ENCODE results near the gene HOXA6. TPM values are rescaled to one million over a fixed set of nuclear protein-coding genes. Genes with fewer than 3 reads are reported as not detected.
A peak's percentile ranks its signal among the peaks of the same experiment; 100 is the strongest.

HOXA6 gene
- total and polyA plus RNA-seq, 2 of the 4 experiments (the other 2 are of a cell fraction) = 1.4 to 1.8 TPM

DNA sequence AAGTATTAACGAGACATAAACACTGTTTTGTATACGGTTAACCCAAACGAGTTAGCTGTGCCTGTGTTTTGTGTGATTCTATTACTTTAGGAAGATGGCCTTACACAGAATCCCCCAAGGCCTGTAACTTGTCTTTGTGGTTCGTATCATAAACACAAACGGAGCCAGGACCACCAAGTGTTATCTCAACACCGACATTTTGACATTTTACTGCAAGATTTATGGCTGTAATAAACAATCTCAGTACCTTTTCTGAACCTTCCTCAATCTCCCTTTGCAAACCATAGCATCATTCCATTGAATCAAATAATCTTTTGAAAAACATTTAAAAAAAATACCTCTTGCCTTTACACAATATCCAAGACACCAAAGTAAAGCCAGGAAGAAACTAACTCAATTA is 14.6 kb downstream of the HOXA6 start:
- no peaks in the 10 kb centered on the region for H3K9me3 ChIP-seq (ENCODE audit: control insufficient read depth, insufficient read depth, low read length)
- H4K5ac ChIP-seq (ENCODE audit: low read depth, low read length) = no peak overlapping the region
- in situ Hi-C loops (cut with MboI; ENCODE audit: low sequenced_read_pairs) = no loop called here
- dilution Hi-C loops (cut with HindIII; ENCODE audit: low sequenced_read_pairs, unreplicated experiment) = no loop called here
- no peak overlapping the region for H3K56ac ChIP-seq (ENCODE audit: extremely low read depth, insufficient read depth, low read length)
- H3K9ac ChIP-seq (ENCODE audit: low read depth, low read length) = no peak overlapping the region
- H3K79me1 ChIP-seq (ENCODE audit: low read depth in 1 of 2, low read length in 2 of 2) = peaks cover 24 to 45% of the 10 kb centered on the region in 2 experiments
- peak overlapping the region; percentile 70; the same call in 1 of the 2 replicates for H3K4ac ChIP-seq (ENCODE audit: low read depth, low read length)
- no peak overlapping the region; the same call in 1 of the 2 replicates for H4K91ac ChIP-seq (ENCODE audit: insufficient read depth, low read depth, low read length)
- H3K4me2 ChIP-seq (ENCODE audit: low read depth, low read length) = no peak overlapping the region; the same call in 1 of the 2 replicates
- 0 out of 3 replicates have a peak overlapping the region, but pooled peaks have one; percentile 31 for H2BK15ac ChIP-seq (ENCODE audit: low read depth, low read length)
- no peak overlapping the region for H2AK5ac ChIP-seq (ENCODE audit: low read depth, low read length)
- H3K9me1 ChIP-seq (ENCODE audit: insufficient read depth, low read length) = peaks cover 11% of the 10 kb centered on the region
- peaks cover 3% of the 10 kb centered on the region; the same call in 1 of the 2 replicates for H3K36me3 ChIP-seq (ENCODE audit: control insufficient read depth, insufficient read depth, low read length)
- intact Hi-C loops (cut with micrococcal nuclease) = loop anchor here (5.0 kb wide), 1 partner anchor 101 kb away; no protein-coding TSS in a partner anchor
- no peak overlapping the region for H2AK9ac ChIP-seq (replicated peaks; ENCODE audit: low read depth, low read length, poor library complexity)
- WGBS, 2 experiments (ENCODE audit: extremely low coverage in 2 of 2, insufficient read length in 1 of 2) = 44% methylated on average over 3 of the region's 6 CpGs; no CpG with 5 or more reads in 1 of the 2 experiments
- no peaks in the 10 kb centered on the region for H3K27me3 ChIP-seq (ENCODE audit: control insufficient read depth, insufficient read depth, low read length)
- BruUV-seq (replicated peaks) = no TSS peak
- H3K23ac ChIP-seq (ENCODE audit: low read depth, low read length) = peak overlapping the region; percentile 85; the same call in 1 of the 2 replicates
- no peak overlapping the region for H2BK5ac ChIP-seq (ENCODE audit: low read depth, low read length, poor library complexity, severe bottlenecking)
- H3K27ac ChIP-seq (ENCODE audit: insufficient read depth, low read length) = no peak overlapping the region
- no peaks in the 10 kb centered on the region for H4K20me1 ChIP-seq (ENCODE audit: insufficient read depth, low read length)
- H2AFZ ChIP-seq (replicated peaks; ENCODE audit: low read length, poor library complexity) = no peak overlapping the region
- 0 out of 4 replicates have a peak overlapping the region, but pooled peaks have one; percentile 7 to 21 for H4K8ac ChIP-seq (ENCODE audit: low read depth in 2 of 2, low read length in 2 of 2)
- peak overlapping the region; percentile 57; the same call in 1 of the 2 replicates for H3K14ac ChIP-seq (replicated peaks; ENCODE audit: low read depth, low read length)
- ChIA-PET CTCF (interaction anchor here (0.6 to 1.1 kb wide), 2 partner anchors 8 to 11 kb away, joined by 3 to 4 read pairs; no protein-coding TSS in a partner anchor), POLR2A (ENCODE audit: unreplicated experiment) (no interaction called here)
- no peak overlapping the region for H2BK20ac ChIP-seq (ENCODE audit: low read depth, low read length)
- H3K18ac ChIP-seq (ENCODE audit: low read depth, low read length) = peak overlapping the region; percentile 31; the same call in 1 of the 2 replicates
- DNase-seq (no peak), ATAC-seq (ENCODE audit: low read depth) (no peak)
- H3K4me1 ChIP-seq (ENCODE audit: control insufficient read depth, insufficient read depth, low read length) = peaks cover 31% of the 10 kb centered on the region
- no peak overlapping the region for H2BK120ac ChIP-seq (ENCODE audit: low read depth, low read length)
- TF ChIP-seq, protein P1, sequence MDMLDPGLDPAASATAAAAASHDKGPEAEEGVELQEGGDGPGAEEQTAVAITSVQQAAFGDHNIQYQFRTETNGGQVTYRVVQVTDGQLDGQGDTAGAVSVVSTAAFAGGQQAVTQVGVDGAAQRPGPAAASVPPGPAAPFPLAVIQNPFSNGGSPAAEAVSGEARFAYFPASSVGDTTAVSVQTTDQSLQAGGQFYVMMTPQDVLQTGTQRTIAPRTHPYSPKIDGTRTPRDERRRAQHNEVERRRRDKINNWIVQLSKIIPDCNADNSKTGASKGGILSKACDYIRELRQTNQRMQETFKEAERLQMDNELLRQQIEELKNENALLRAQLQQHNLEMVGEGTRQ (IDR thresholded peaks at IDR 0.05; ENCODE audit: low read depth, low read length) = no peak
- no peak for TF ChIP-seq POLR2A (IDR thresholded peaks at IDR 0.05; ENCODE audit: low read depth, low read length)
- TF ChIP-seq MAFK (IDR thresholded peaks at IDR 0.05; ENCODE audit: low read depth, low read length) = no peak
- TF ChIP-seq ELK1 (IDR thresholded peaks at IDR 0.05; ENCODE audit: borderline replicate concordance, low read depth, low read length) = no peak
- no peak for TF ChIP-seq MAZ (IDR thresholded peaks at IDR 0.05; ENCODE audit: borderline replicate concordance, low read depth, low read length)
- TF ChIP-seq MXI1 (IDR thresholded peaks at IDR 0.05; ENCODE audit: borderline replicate concordance, low read depth, low read length) = no peak
- TF ChIP-seq NFE2L2 (IDR thresholded peaks at IDR 0.05; ENCODE audit: low read depth, low read length) = no peak
- no peak for TF ChIP-seq RCOR1 (IDR thresholded peaks at IDR 0.05; ENCODE audit: insufficient replicate concordance, low read length)
- no peak for TF ChIP-seq BHLHE40 (IDR thresholded peaks at IDR 0.05; ENCODE audit: low read depth, low read length)
- TF ChIP-seq SMC3 (IDR thresholded peaks at IDR 0.05; ENCODE audit: low read depth, low read length) = no peak
- TF ChIP-seq, protein P2, sequence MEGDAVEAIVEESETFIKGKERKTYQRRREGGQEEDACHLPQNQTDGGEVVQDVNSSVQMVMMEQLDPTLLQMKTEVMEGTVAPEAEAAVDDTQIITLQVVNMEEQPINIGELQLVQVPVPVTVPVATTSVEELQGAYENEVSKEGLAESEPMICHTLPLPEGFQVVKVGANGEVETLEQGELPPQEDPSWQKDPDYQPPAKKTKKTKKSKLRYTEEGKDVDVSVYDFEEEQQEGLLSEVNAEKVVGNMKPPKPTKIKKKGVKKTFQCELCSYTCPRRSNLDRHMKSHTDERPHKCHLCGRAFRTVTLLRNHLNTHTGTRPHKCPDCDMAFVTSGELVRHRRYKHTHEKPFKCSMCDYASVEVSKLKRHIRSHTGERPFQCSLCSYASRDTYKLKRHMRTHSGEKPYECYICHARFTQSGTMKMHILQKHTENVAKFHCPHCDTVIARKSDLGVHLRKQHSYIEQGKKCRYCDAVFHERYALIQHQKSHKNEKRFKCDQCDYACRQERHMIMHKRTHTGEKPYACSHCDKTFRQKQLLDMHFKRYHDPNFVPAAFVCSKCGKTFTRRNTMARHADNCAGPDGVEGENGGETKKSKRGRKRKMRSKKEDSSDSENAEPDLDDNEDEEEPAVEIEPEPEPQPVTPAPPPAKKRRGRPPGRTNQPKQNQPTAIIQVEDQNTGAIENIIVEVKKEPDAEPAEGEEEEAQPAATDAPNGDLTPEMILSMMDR (conservative IDR thresholded peaks at IDR 0.05; ENCODE audit: low read depth, low read length) = no peak
- no peak for TF ChIP-seq CHD1 (IDR thresholded peaks at IDR 0.05; ENCODE audit: low read depth, low read length)
- no peak overlapping the region for H3K4me3 ChIP-seq (ENCODE audit: insufficient read depth, low read depth, low read length)
